Measurements from ENCODE around the gene MYLK. TPM values are rescaled to one million over a fixed set of nuclear protein-coding genes. Genes with fewer than 3 reads are reported as not detected.

Gene MYLK
- total and polyA plus RNA-seq, 9 of the 15 experiments (the other 6 are each of a cell fraction or from before 2014, with no cell fraction given) = 0.11 to 0.53 (median 0.18) TPM; not detected in 2

GRCh38 chr3:123854905-123855304 lies 29.2 kb downstream of the MYLK start:
- WGBS (ENCODE audit: insufficient coverage, low coverage, missing lambda C conversion rate) = 0% methylated on average over 2 of the region's 2 CpGs
- no peaks in the 10 kb centered on the region for H3K4me1 ChIP-seq (replicated peaks in 1 of 2; ENCODE audit: control insufficient read depth in 2 of 2, insufficient read depth in 2 of 2, low read length in 2 of 2)
- DNase-seq (ENCODE audit: extremely low read depth in 1 of 4, low spot score in 3 of 4) (no peak), ATAC-seq (no peak), FAIRE-seq (no peak)
- no peak overlapping the region for H3K9ac ChIP-seq (ENCODE audit: insufficient read depth in 1 of 2, low read depth in 2 of 2, low read length in 2 of 2)
- H3K27me3 ChIP-seq (ENCODE audit: control insufficient read depth in 2 of 2, insufficient read depth in 2 of 2, low read length in 2 of 2) = no peaks in the 10 kb centered on the region
- no peaks in the 10 kb centered on the region for H3K36me3 ChIP-seq (ENCODE audit: control insufficient read depth, insufficient read depth, low read length)
- CTCF ChIA-PET (ENCODE audit: low intra/inter-chr PET ratio) = no interaction called here
- no peaks in the 10 kb centered on the region for H3K79me2 ChIP-seq (ENCODE audit: control insufficient read depth, insufficient read depth, low read length)
- H3K9me3 ChIP-seq (replicated peaks; ENCODE audit: control insufficient read depth, insufficient read depth, low read depth, low read length) = no peaks in the 10 kb centered on the region
- H3K9me1 ChIP-seq (ENCODE audit: control insufficient read depth, insufficient read depth, low read length) = no peaks in the 10 kb centered on the region
- H2AFZ ChIP-seq (ENCODE audit: low read depth, low read length) = no peak overlapping the region
- in situ Hi-C loops (cut with MboI) = no loop called here
- H3K4me2 ChIP-seq (ENCODE audit: insufficient read depth, low read length) = no peak overlapping the region
- H4K20me1 ChIP-seq (replicated peaks; ENCODE audit: control insufficient read depth, insufficient read depth, low read length) = no peaks in the 10 kb centered on the region
- intact Hi-C loops (cut with micrococcal nuclease) = no loop called here
- BruUV-seq (replicated peaks) = no TSS peak
- H3K27ac ChIP-seq (ENCODE audit: extremely low read depth, low read depth, low read length) = no peak overlapping the region
- no peak overlapping the region for H3K4me3 ChIP-seq
- POLR2A ChIA-PET = no interaction called here
- TF ChIP-seq CHD7 (IDR thresholded peaks at IDR 0.05; ENCODE audit: low read depth, low read length) = no peak
- no peak for TF ChIP-seq REST (IDR thresholded peaks at IDR 0.05; ENCODE audit: borderline replicate concordance)
- TF ChIP-seq REST (CRISPR knock-in tag; IDR thresholded peaks at IDR 0.05; ENCODE audit: low read depth) = no peak

Data from K562 (cell line).